KMS-11 (cell line): ENCODE results near the gene RPL29.

Experiments
- H2AFZ ChIP-seq: fragments of 200-600 bp; sonication (generic); 2 replicates; pipeline ENCODE4 v1.6.1; 2016; ENCODE audit warnings: antibody characterized with exemption, mixed run types, low read depth
- H3K27ac ChIP-seq: fragments of 200-600 bp; sonication (generic); 2 replicates; pipeline ENCODE4 v1.6.1; 2016; ENCODE audit warnings: mild to moderate bottlenecking, mixed run types
- H3K27me3 ChIP-seq: fragments of 200-600 bp; sonication (generic); 2 replicates; pipeline ENCODE4 v1.6.1; 2017; ENCODE audit warnings: mild to moderate bottlenecking, low read depth, mixed run types, moderate library complexity; ENCODE audit not compliant: insufficient read depth
- H3K36me3 ChIP-seq: fragments of 200-600 bp; sonication (generic); 2 replicates; pipeline ENCODE4 v1.6.1; 2017; ENCODE audit warnings: mild to moderate bottlenecking, mixed run types; ENCODE audit not compliant: insufficient read depth
- H3K4me1 ChIP-seq: fragments of 200-600 bp; sonication (generic); 2 replicates; pipeline ENCODE4 v1.6.1; 2016; ENCODE audit warnings: mild to moderate bottlenecking, low read depth, mixed run types; ENCODE audit not compliant: poor library complexity, severe bottlenecking
- H3K4me2 ChIP-seq: fragments of 200-600 bp; sonication (generic); 2 replicates; pipeline ENCODE4 v1.7.0; 2016; ENCODE audit warnings: mild to moderate bottlenecking, mixed run types
- H3K4me3 ChIP-seq: fragments of 200-600 bp; sonication (generic); IDR thresholded peaks from 2 replicates; pipeline ENCODE4 v1.6.1; 2017; ENCODE audit warnings: low read depth, low read length, mixed read lengths; ENCODE audit not compliant: insufficient read depth
- H3K79me2 ChIP-seq: fragments of 200-600 bp; sonication (generic); 2 replicates; pipeline ENCODE4 v1.6.1; 2016; ENCODE audit warnings: low read depth, mixed run types; ENCODE audit not compliant: insufficient read depth
- H3K9ac ChIP-seq: fragments of 200-600 bp; sonication (generic); 2 replicates; pipeline ENCODE4 v1.6.1; 2016; ENCODE audit warnings: mild to moderate bottlenecking, mixed run types
- H4K20me1 ChIP-seq: fragments of 200-600 bp; sonication (generic); 2 replicates; pipeline ENCODE4 v1.6.1; 2016; ENCODE audit warnings: mild to moderate bottlenecking, mixed run types; ENCODE audit not compliant: insufficient read depth
- CTCF ChIP-seq: fragments of 200-600 bp; sonication (generic); conservative IDR thresholded peaks from 2 replicates; pipeline ENCODE4 v1.6.1; 2017; ENCODE audit warnings: low read depth, mild to moderate bottlenecking, antibody characterized with exemption, low read length, moderate library complexity, mixed read lengths

RPL29 gene

GRCh38 chr3:52041118-52041731 lies 45.5 kb upstream of the RPL29 start:
- no peaks in the 10 kb centered on the region for H3K79me2 ChIP-seq
- H3K27ac ChIP-seq = no peak overlapping the region

GRCh38 chr3:52040600-52040999 lies 44.9 kb upstream of the RPL29 start:
- H3K27ac ChIP-seq = no peak overlapping the region

More at GRCh38 chr3:52041118-52041731, 45.5 kb upstream of the RPL29 start:
- Histone ChIP-seq H2AFZ (no peak overlapping the region), H3K4me2 (no peak overlapping the region), H3K27me3 (peaks cover 3% of the 10 kb centered on the region; the same call in 1 of the 2 replicates), H3K4me3 (no peak overlapping the region), H4K20me1 (no peaks in the 10 kb centered on the region), H3K36me3 (no peaks in the 10 kb centered on the region), H3K4me1 (no peaks in the 10 kb centered on the region), H3K9ac (no peak overlapping the region)
- no peak for TF ChIP-seq CTCF

GRCh38 chr3:52039846-52040245 lies 44.2 kb upstream of the RPL29 start:
- no peaks in the 10 kb centered on the region for H3K4me1 ChIP-seq
- no peak for TF ChIP-seq CTCF
- H2AFZ ChIP-seq = no peak overlapping the region
- H3K9ac ChIP-seq = no peak overlapping the region
- H4K20me1 ChIP-seq = no peaks in the 10 kb centered on the region
- H3K36me3 ChIP-seq = no peaks in the 10 kb centered on the region
- H3K27ac ChIP-seq = no peak overlapping the region
- no peaks in the 10 kb centered on the region for H3K79me2 ChIP-seq
- H3K4me2 ChIP-seq = no peak overlapping the region
- peaks cover 3% of the 10 kb centered on the region; the same call in 1 of the 2 replicates for H3K27me3 ChIP-seq
- no peak overlapping the region for H3K4me3 ChIP-seq

More at GRCh38 chr3:52040600-52040999, 44.9 kb upstream of the RPL29 start:
- no peak overlapping the region for H3K4me3 ChIP-seq
- H3K36me3 ChIP-seq = no peaks in the 10 kb centered on the region
- no peaks in the 10 kb centered on the region for H4K20me1 ChIP-seq
- H3K4me1 ChIP-seq = no peaks in the 10 kb centered on the region
- no peak overlapping the region for H3K9ac ChIP-seq
- H2AFZ ChIP-seq = no peak overlapping the region
- no peaks in the 10 kb centered on the region for H3K79me2 ChIP-seq
- TF ChIP-seq CTCF = no peak
- peaks cover 3% of the 10 kb centered on the region; the same call in 1 of the 2 replicates for H3K27me3 ChIP-seq
- no peak overlapping the region for H3K4me2 ChIP-seq

- no peak overlapping the region for H3K4me3 ChIP-seq
- no peaks in the 10 kb centered on the region for H3K79me2 ChIP-seq
- H2AFZ ChIP-seq = no peak overlapping the region
- H3K4me2 ChIP-seq = no peak overlapping the region
- no peak overlapping the region for H3K27ac ChIP-seq
- no peak overlapping the region for H3K9ac ChIP-seq
- H4K20me1 ChIP-seq = no peaks in the 10 kb centered on the region
- peaks cover 3% of the 10 kb centered on the region; the same call in 1 of the 2 replicates for H3K27me3 ChIP-seq
- no peaks in the 10 kb centered on the region for H3K4me1 ChIP-seq
- H3K36me3 ChIP-seq = no peaks in the 10 kb centered on the region
- TF ChIP-seq CTCF = no peak
Measured at GRCh38 chr3:52039426-52039825, 43.7 kb upstream of the RPL29 start.
